Esophagus squamous epithelium (tissue), 5 donors: ENCODE data around the gene SUCLG2. TPM values are rescaled to one million over a fixed set of nuclear protein-coding genes. Genes with fewer than 3 reads are reported as not detected.

Experiments used
- DNase-seq: peaks from one replicate; lab custom pipeline; 2025; lab: John Stamatoyannopoulos, UW
- H3K27ac ChIP-seq, 4 donors: fragments of 200-600 bp; sonication (generic); one replicate each; pipeline ENCODE4 v1.5.1; 2016 to 2019; ENCODE audit warnings: mild to moderate bottlenecking in 1 of 4
- H3K27me3 ChIP-seq, 4 donors: fragments of 200-600 bp; sonication (generic); 1 replicate in 3 of 4; 2 replicates in 1 of 4; pipeline versions ENCODE4 v1.5.1 to v1.6.0; 2017 to 2021; ENCODE audit warnings: antibody characterized with exemption in 1 of 4
- H3K36me3 ChIP-seq, 3 donors: fragments of 200-600 bp; sonication (generic); one replicate each; pipeline ENCODE4 v1.5.1; 2016 to 2019
- H3K4me1 ChIP-seq, 3 donors: fragments of 200-600 bp; sonication (generic); one replicate each; pipeline ENCODE4 v1.5.1; 2017 to 2019
- H3K4me3 ChIP-seq, 4 donors: fragments of 200-600 bp; sonication (generic); 1 replicate in 3 of 4; 2 replicates in 1 of 4; pipeline ENCODE4 v1.5.1; 2016 to 2019; ENCODE audit warnings: mild to moderate bottlenecking in 2 of 4, moderate library complexity in 1 of 4
- H3K9me3 ChIP-seq, 3 donors: fragments of 200-600 bp; sonication (generic); one replicate each; pipeline ENCODE4 v1.5.1; 2016 to 2019
- CTCF ChIP-seq, 6 experiments: fragments of 450-650 bp in 4 of 6; fragments of 200-600 bp in 2 of 6; sonication (generic) in 2 of 6; IDR thresholded peaks; one replicate each; pipeline ENCODE4 v1.5.1; 2016 to 2019; ENCODE audit warnings: antibody characterized with exemption in 6 of 6, mild to moderate bottlenecking in 4 of 6, moderate library complexity in 4 of 6
- POLR2A ChIP-seq, 4 donors: fragments of 450-650 bp; IDR thresholded peaks; one replicate each; pipeline ENCODE4 v1.6.1; 2017; ENCODE audit warnings: antibody characterized with exemption in 4 of 4, mild to moderate bottlenecking in 4 of 4, moderate library complexity in 3 of 4
- WGBS, 2 donors: methylation state at CpG; one replicate each; pipeline ENCODE4 v1.1.5; 2018; 5-methylcytosine and 5-hydroxymethylcytosine counted together
- intact Hi-C: fragments of 100-400 bp; cut with DNase I; formaldehyde crosslinking; loops from one replicate; pipeline ENCODE4 v1.15.0; 2022
- total RNA-seq, 4 donors: library from RNA; depleted of rRNA; stranded (reverse); fragments of >200 nt; gene quantifications; one replicate each; pipeline ENCODE4 v1.1.0, GENCODE V29; 2016
- donor health status: DM: yes; HTN: yes; CAD: no.

SUCLG2 gene, protein sequence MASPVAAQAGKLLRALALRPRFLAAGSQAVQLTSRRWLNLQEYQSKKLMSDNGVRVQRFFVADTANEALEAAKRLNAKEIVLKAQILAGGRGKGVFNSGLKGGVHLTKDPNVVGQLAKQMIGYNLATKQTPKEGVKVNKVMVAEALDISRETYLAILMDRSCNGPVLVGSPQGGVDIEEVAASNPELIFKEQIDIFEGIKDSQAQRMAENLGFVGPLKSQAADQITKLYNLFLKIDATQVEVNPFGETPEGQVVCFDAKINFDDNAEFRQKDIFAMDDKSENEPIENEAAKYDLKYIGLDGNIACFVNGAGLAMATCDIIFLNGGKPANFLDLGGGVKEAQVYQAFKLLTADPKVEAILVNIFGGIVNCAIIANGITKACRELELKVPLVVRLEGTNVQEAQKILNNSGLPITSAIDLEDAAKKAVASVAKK
- 10 to 100 TPM; 29.4 to 55.4 (median 38.8) TPM for total RNA-seq

- Histone ChIP-seq H3K4me1 (peaks cover 0 to 46% (median 3%) of the 10 kb centered on the region in 3 donors), H3K4me3 (peak within 1 kb of the TSS; percentile 74 to 100 (median 97)), H3K27me3 (no peaks in the 10 kb centered on the region), H3K9me3 (no peaks in the 10 kb centered on the region), H3K36me3 (no peaks in the 10 kb centered on the region), H3K27ac (peak within 1 kb of the TSS; percentile 87 to 98 (median 97))
- 0 to 1% methylated on average over 21 to 23 of the region's 66 CpGs for WGBS, 2 donors
- peak; percentile 53 for DNase-seq
- TF ChIP-seq POLR2A (IDR thresholded peaks at IDR 0.05), result peak in 3 of 4 donors; percentile 12 to 75 (median 36)
- TF ChIP-seq CTCF (IDR thresholded peaks at IDR 0.05), result no peak
- intact Hi-C loops, result no loop called here
Observed at GRCh38 chr3:67654099-67654843, at the start of gene SUCLG2. TSS of gene SUCLG2 (minus strand) at chr3:67654612. CDS start at chr3:67654586, 26 bp downstream.

DNA sequence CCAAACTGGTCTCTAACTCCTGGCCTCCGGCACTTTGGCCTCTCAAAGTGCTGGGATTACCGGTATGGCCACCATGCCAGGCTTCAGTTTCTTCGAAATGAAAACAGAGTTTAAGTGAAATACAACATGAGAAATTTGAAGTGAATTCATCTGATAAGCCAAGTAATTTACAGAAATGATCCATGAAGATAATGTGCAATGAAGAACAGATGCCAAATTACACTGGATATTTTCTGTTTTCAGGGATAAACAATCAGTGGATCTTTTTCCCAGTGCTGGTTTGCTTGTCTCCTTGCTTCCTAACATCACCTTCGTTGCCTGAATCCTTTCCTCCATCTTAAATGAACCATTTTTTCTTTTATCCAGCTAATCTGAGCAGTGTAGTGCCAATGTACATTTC lies 46.2 kb upstream of the SUCLG2 start:
- no peak for DNase-seq
- intact Hi-C loops, result no loop called here
- no peaks in the 10 kb centered on the region for H3K9me3 ChIP-seq
- TF ChIP-seq POLR2A (IDR thresholded peaks at IDR 0.05) (no peak), CTCF (IDR thresholded peaks at IDR 0.05) (no peak)
- no peaks in the 10 kb centered on the region for H3K27me3 ChIP-seq
- 82 to 85% methylated on average over 4 of the region's 4 CpGs for WGBS, 2 donors
- no peaks in the 10 kb centered on the region for H3K4me1 ChIP-seq
- H3K27ac ChIP-seq, result no peak overlapping the region
- H3K36me3 ChIP-seq, result no peaks in the 10 kb centered on the region
- H3K4me3 ChIP-seq, result no peak overlapping the region

DNA sequence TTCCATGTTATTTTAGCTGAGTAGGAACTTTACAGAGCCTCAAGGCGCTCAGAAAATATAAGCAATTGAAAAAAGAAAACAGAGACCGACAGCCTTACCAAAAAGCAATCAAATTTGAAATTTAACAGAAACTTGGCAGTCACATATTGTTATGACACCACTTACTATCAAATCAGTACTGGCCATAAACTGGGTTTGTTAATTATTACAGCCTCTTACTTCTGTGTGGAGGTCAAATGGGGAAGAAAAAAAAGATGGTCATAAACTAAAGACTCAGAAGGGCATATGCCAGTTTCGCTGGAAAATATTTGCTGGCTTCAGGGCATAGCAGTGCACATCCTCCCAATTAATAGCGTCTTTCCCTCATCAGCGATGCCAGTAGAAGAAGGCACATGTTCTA lies 45.5 kb upstream of the SUCLG2 start:
- WGBS, 2 donors, result 78 to 95% methylated on average over 5 of the region's 5 CpGs
- H3K4me3 ChIP-seq, result no peak overlapping the region
- intact Hi-C loops, result no loop called here

GRCh38 chr3:67692621-67693020 lies 38.2 kb upstream of the SUCLG2 start:
- H3K36me3 ChIP-seq, result no peaks in the 10 kb centered on the region
- no peaks in the 10 kb centered on the region for H3K9me3 ChIP-seq
- H3K4me1 ChIP-seq, result no peaks in the 10 kb centered on the region
- no peak for DNase-seq
- intact Hi-C loops, result no loop called here
- TF ChIP-seq POLR2A (IDR thresholded peaks at IDR 0.05) (no peak), CTCF (IDR thresholded peaks at IDR 0.05) (no peak)
- H3K4me3 ChIP-seq, result no peak overlapping the region
- H3K27ac ChIP-seq, result no peak overlapping the region
- 75 to 82% methylated on average over 4 of the region's 4 CpGs for WGBS, 2 donors
- H3K27me3 ChIP-seq, result no peaks in the 10 kb centered on the region

More for the DNA sequence above, 45.5 kb upstream of the SUCLG2 start:
- Histone ChIP-seq H3K27me3 (no peaks in the 10 kb centered on the region), H3K9me3 (no peaks in the 10 kb centered on the region), H3K36me3 (no peaks in the 10 kb centered on the region), H3K4me1 (no peaks in the 10 kb centered on the region), H3K27ac (no peak overlapping the region)
- no peak for DNase-seq
- TF ChIP-seq POLR2A (IDR thresholded peaks at IDR 0.05) (no peak), CTCF (IDR thresholded peaks at IDR 0.05) (no peak)

DNA sequence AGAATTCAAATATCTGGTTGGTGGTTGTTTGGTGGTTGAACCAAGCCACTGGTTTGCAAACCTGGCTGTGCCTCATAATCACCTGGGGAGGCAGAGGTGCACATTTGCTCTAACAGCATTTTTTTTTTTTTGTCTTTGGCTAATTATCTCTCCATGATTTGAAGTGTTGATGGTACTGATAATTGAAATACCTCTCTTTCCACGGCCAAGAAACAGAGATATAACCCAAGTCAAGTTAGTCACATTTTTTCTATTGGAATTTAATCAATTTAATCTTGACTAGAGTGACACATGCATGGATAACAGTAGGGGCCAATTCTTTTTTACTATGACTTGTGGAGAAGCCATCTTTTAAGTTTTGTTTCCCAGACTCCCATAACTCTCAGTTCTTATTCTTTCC lies 37.5 kb upstream of the SUCLG2 start:
- H3K4me1 ChIP-seq, result no peaks in the 10 kb centered on the region
- no peaks in the 10 kb centered on the region for H3K36me3 ChIP-seq
- H3K27ac ChIP-seq, result no peak overlapping the region
- TF ChIP-seq POLR2A (IDR thresholded peaks at IDR 0.05) (no peak), CTCF (IDR thresholded peaks at IDR 0.05) (no peak)
- 39 to 48% methylated on average over 1 of the region's 1 CpG for WGBS, 2 donors
- intact Hi-C loops, result no loop called here
- no peak for DNase-seq
- H3K27me3 ChIP-seq, result no peaks in the 10 kb centered on the region
- no peak overlapping the region for H3K4me3 ChIP-seq
- no peaks in the 10 kb centered on the region for H3K9me3 ChIP-seq
